WTC11 (cell line): ENCODE measurements around the gene PWP2. TPM values are rescaled to one million over a fixed set of nuclear protein-coding genes. Genes with fewer than 3 reads are reported as not detected.

Source experiments
- ATAC-seq: fragments of 200-7000 bp; cut with Tn5 transposase; 2 replicates; pipeline ENCODE4 v1.10.0; 2021; ENCODE audit warnings: mild to moderate bottlenecking, moderate library complexity
- CTCF ChIA-PET: fragments of 300-600 bp; sonication (Branson Sonifier 250); formaldehyde crosslinking; loops from one replicate; lab custom pipeline; 2021; ENCODE audit warnings: antibody characterized with exemption; lab: Charles Lee
- POLR2A ChIA-PET: fragments of 350-600 bp; sonication (Branson Sonifier 250); formaldehyde crosslinking; loops from one replicate; lab custom pipeline; 2021; ENCODE audit warnings: antibody characterized with exemption; lab: Charles Lee
- DNase-seq: peaks from one replicate; pipeline ENCODE4 v3.0.0; 2021; ENCODE audit warnings: low spot score
- H3K27ac Mint-ChIP-seq: 2 replicates; pipeline ENCODE4 v1.8.0; 2021; ENCODE audit warnings: mixed read lengths
- H3K27me3 Mint-ChIP-seq: 2 replicates; pipeline ENCODE4 v1.8.0; 2021; ENCODE audit warnings: low read depth, mild to moderate bottlenecking, moderate library complexity, mixed read lengths
- H3K36me3 Mint-ChIP-seq: 2 replicates; pipeline ENCODE4 v1.8.0; 2021; ENCODE audit warnings: mixed read lengths
- H3K4me1 Mint-ChIP-seq: 2 replicates; pipeline ENCODE4 v1.8.0; 2022; ENCODE audit warnings: mixed read lengths
- H3K4me3 Mint-ChIP-seq: 2 replicates; pipeline ENCODE4 v1.8.0; 2021; ENCODE audit warnings: mild to moderate bottlenecking, moderate library complexity, mixed read lengths
- H3K9me3 Mint-ChIP-seq: 2 replicates; pipeline ENCODE4 v1.8.0; 2021; ENCODE audit warnings: mixed read lengths
- AFF4 ChIP-seq: sonication (generic); formaldehyde crosslinking; IDR thresholded peaks from 2 replicates; pipeline ENCODE4 v1.8.1; 2023; ENCODE audit warnings: mild to moderate bottlenecking, missing genetic modification reagents, borderline replicate concordance
- CBFB ChIP-seq: sonication (generic); formaldehyde crosslinking; IDR thresholded peaks from 2 replicates; pipeline ENCODE4 v1.8.1; 2022; ENCODE audit warnings: mild to moderate bottlenecking, low read depth, missing genetic modification reagents
- CREB1 ChIP-seq: sonication (generic); formaldehyde crosslinking; IDR thresholded peaks from 2 replicates; pipeline ENCODE4 v1.8.0; 2023; ENCODE audit warnings: mild to moderate bottlenecking, missing genetic modification reagents
- FOXJ3 ChIP-seq: sonication (generic); formaldehyde crosslinking; IDR thresholded peaks from 2 replicates; pipeline ENCODE4 v1.9.0; 2021; ENCODE audit warnings: missing genetic modification reagents, mild to moderate bottlenecking, borderline replicate concordance
- GRHL2 ChIP-seq: fragments of 250-450 bp; sonication (Bioruptor Pico); IDR thresholded peaks from 2 replicates; pipeline ENCODE4 v1.8.0; 2022; ENCODE audit warnings: mild to moderate bottlenecking, moderate library complexity; ENCODE audit not compliant: insufficient replicate concordance, severe bottlenecking
- IRF1 ChIP-seq: sonication (generic); formaldehyde crosslinking; IDR thresholded peaks from 2 replicates; pipeline ENCODE4 v1.8.0; 2023; ENCODE audit warnings: missing genetic modification reagents
- IRF2 ChIP-seq: sonication (generic); formaldehyde crosslinking; IDR thresholded peaks from 2 replicates; pipeline ENCODE4 v1.8.0; 2022; ENCODE audit warnings: low read depth, missing genetic modification reagents, borderline replicate concordance
- JAZF1 ChIP-seq: fragments of 250-450 bp; sonication (Bioruptor Pico); IDR thresholded peaks from 2 replicates; pipeline ENCODE4 v1.9.0; 2021; ENCODE audit warnings: moderate library complexity, mild to moderate bottlenecking, inconsistent platforms
- MLX ChIP-seq: sonication (generic); formaldehyde crosslinking; IDR thresholded peaks from 2 replicates; pipeline ENCODE4 v1.8.1; 2023; ENCODE audit warnings: mild to moderate bottlenecking, missing genetic modification reagents, moderate library complexity
- MXD4 ChIP-seq: fragments of 250-450 bp; sonication (Bioruptor Pico); IDR thresholded peaks from 2 replicates; pipeline ENCODE4 v1.8.0; 2021; ENCODE audit warnings: mild to moderate bottlenecking, moderate library complexity, borderline replicate concordance
- NFE2L1 ChIP-seq: sonication (generic); formaldehyde crosslinking; IDR thresholded peaks from 2 replicates; pipeline ENCODE4 v1.8.1; 2023; ENCODE audit warnings: missing genetic modification reagents
- NR2C2 ChIP-seq: sonication (generic); formaldehyde crosslinking; IDR thresholded peaks from 2 replicates; pipeline ENCODE4 v1.8.0; 2022; ENCODE audit warnings: mild to moderate bottlenecking, missing genetic modification reagents
- OVOL2 ChIP-seq: fragments of 250-450 bp; sonication (Bioruptor Pico); IDR thresholded peaks from 2 replicates; pipeline ENCODE4 v1.9.0; 2021; ENCODE audit warnings: mild to moderate bottlenecking, borderline replicate concordance
- SOX15 ChIP-seq: fragments of 250-450 bp; sonication (Bioruptor Pico); IDR thresholded peaks from 2 replicates; pipeline ENCODE4 v1.9.0; 2021; ENCODE audit warnings: mild to moderate bottlenecking
- ZMAT4 ChIP-seq: fragments of 250-450 bp; sonication (Bioruptor Pico); IDR thresholded peaks from 2 replicates; pipeline ENCODE4 v1.9.0; 2021; ENCODE audit warnings: mild to moderate bottlenecking
- ZNF121 ChIP-seq: sonication (generic); formaldehyde crosslinking; IDR thresholded peaks from 2 replicates; pipeline ENCODE4 v1.8.0; 2023; ENCODE audit warnings: missing genetic modification reagents
- ZNF138 ChIP-seq: sonication (generic); formaldehyde crosslinking; conservative IDR thresholded peaks from 2 replicates; pipeline ENCODE4 v1.8.1; 2022; ENCODE audit warnings: mild to moderate bottlenecking, moderate library complexity, missing genetic modification reagents
- ZNF219 ChIP-seq: sonication (generic); formaldehyde crosslinking; IDR thresholded peaks from 2 replicates; pipeline ENCODE4 v1.8.0; 2023; ENCODE audit warnings: missing genetic modification reagents, mild to moderate bottlenecking, borderline replicate concordance
- ZNF416 ChIP-seq: fragments of 250-450 bp; sonication (Bioruptor Pico); IDR thresholded peaks from 2 replicates; pipeline ENCODE4 v1.9.0; 2021; ENCODE audit warnings: mild to moderate bottlenecking, inconsistent platforms
- total RNA-seq: library from RNA; stranded (reverse); gene quantifications from 3 replicates; pipeline ENCODE4 v1.2.3, GENCODE V29; 2021
- TF ChIP-seq, protein P1 (sequence below): fragments of 250-450 bp; sonication (Bioruptor Pico); conservative IDR thresholded peaks from 2 replicates; pipeline ENCODE4 v1.9.0; 2021; ENCODE audit warnings: mild to moderate bottlenecking
- TF ChIP-seq, protein P2 (sequence below): sonication (generic); formaldehyde crosslinking; IDR thresholded peaks from 2 replicates; pipeline ENCODE4 v1.8.0; 2022; ENCODE audit warnings: mild to moderate bottlenecking, missing genetic modification reagents

The PWP2 gene
- total RNA-seq, 1 experiment from 2014 or later, result 41.6 TPM

DNA sequence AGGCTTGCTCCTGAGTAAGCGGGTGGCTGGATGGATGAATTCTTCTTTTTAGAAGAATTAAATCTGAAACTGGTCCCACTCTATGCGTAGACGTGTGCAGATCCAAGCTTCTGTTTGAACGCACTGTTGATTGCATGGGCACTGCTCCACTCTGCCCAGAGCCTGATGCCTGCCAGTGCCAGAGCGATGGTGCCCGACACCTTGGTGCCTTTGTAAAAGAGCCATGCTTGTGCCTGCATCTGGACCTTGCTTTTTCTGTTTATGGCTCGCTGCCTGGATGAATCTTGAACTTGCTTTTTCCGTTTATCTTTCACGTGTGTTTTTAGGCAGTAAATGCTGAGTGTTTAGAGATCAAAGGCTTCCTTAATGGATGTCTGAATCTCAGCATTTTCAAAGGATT is 15.0 kb upstream of the PWP2 start (continued):
- TF ChIP-seq AFF4 (CRISPR knock-in tag) (no peak), FOXJ3 (CRISPR knock-in tag) (no peak), SOX15 (no peak), NR2C2 (CRISPR knock-in tag) (no peak), ZNF138 (CRISPR knock-in tag) (no peak)

GRCh38 chr21:44093761-44094160 is 13.4 kb upstream of the PWP2 start:
- H3K36me3 Mint-ChIP-seq, result peaks cover 32% of the 10 kb centered on the region
- ChIA-PET POLR2A (interaction anchor here (0.6 kb wide), 1 partner anchor 72 kb away, joined by 7 read pairs; no protein-coding TSS in a partner anchor), CTCF (no interaction called here)
- no peak for TF ChIP-seq NFE2L1 (CRISPR knock-in tag)
- no peak for TF ChIP-seq MLX (CRISPR knock-in tag)
- TF ChIP-seq ZNF219, result no peak
- TF ChIP-seq, protein P1, sequence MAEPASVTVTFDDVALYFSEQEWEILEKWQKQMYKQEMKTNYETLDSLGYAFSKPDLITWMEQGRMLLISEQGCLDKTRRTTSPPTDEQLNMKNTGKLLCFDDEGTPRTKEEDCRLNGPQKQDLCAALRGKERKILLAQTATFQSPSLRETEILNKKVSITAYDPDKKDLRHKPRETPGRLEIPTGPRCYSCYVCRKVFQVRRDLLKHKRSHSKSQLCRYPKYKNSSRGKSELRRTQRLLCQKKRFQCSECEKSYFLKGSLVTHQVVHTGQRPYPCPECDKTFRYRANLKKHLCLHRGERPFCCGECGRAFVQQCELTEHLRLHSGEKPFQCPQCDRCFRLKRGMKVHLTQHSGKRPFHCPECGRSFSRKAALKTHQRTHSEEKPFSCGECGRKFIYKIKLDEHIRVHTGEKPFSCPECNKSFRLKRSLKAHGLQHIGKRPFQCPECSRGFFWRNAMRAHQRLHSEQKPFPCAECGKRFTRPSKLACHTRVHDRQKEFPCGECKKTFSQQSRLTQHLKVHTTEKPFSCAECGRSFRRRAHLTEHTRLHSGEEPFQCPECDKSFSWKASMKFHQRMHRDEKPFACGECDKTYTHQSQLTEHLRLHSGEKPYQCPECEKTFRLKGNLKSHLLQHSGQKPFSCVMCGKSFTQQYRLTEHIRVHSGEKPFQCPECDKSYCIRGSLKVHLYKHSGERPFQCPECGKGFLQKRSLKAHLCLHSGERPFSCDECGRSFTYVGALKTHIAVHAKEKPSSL (CRISPR knock-in tag), result no peak
- no peak for TF ChIP-seq CREB1 (CRISPR knock-in tag)
- no peak for TF ChIP-seq ZMAT4 (CRISPR knock-in tag)
- no peak for TF ChIP-seq IRF2 (CRISPR knock-in tag)
- TF ChIP-seq ZNF416 (CRISPR knock-in tag), result no peak
- TF ChIP-seq IRF1 (CRISPR knock-in tag), result no peak
- no peak for TF ChIP-seq MXD4 (CRISPR knock-in tag)
- no peak for TF ChIP-seq JAZF1 (CRISPR knock-in tag)
- no peak for TF ChIP-seq CBFB (CRISPR knock-in tag)
- no peak for TF ChIP-seq GRHL2 (CRISPR knock-in tag)
- TF ChIP-seq OVOL2, result no peak
- TF ChIP-seq, protein P2, sequence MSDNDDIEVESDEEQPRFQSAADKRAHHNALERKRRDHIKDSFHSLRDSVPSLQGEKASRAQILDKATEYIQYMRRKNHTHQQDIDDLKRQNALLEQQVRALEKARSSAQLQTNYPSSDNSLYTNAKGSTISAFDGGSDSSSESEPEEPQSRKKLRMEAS (CRISPR knock-in tag), result no peak
- TF ChIP-seq ZNF121 (CRISPR knock-in tag), result no peak
- no peaks in the 10 kb centered on the region for H3K9me3 Mint-ChIP-seq
- no peaks in the 10 kb centered on the region for H3K27me3 Mint-ChIP-seq
- ATAC-seq, result no peak
- no peak overlapping the region for H3K4me3 Mint-ChIP-seq
- no peaks in the 10 kb centered on the region for H3K4me1 Mint-ChIP-seq
- H3K27ac Mint-ChIP-seq, result no peak overlapping the region
- DNase-seq, result no peak
